ENCODE measurements around the gene N4BP2L1.

Gene N4BP2L1

GRCh38 chr13:32427852-32428580 lies at the start of gene N4BP2L1:
Gene N4BP2L1 (minus strand): TSS chr13:32428130. CDS start chr13:32428082, 48 bp downstream.
- peak; percentile 79 for DNase-seq

- no peak for DNase-seq
Measured at GRCh38 chr13:32476892-32477291, 49.0 kb upstream of the N4BP2L1 start.

- DNase-seq = no peak
Measured at GRCh38 chr13:32476021-32476731, 48.2 kb upstream of the N4BP2L1 start.

- no peak for DNase-seq
Measured at GRCh38 chr13:32474999-32475792, 47.3 kb upstream of the N4BP2L1 start.

GRCh38 chr13:32473650-32474049 lies 45.7 kb upstream of the N4BP2L1 start:
- DNase-seq = no peak

GRCh38 chr13:32472194-32472621 lies 44.3 kb upstream of the N4BP2L1 start:
- no peak for DNase-seq

- peak; percentile 26 for DNase-seq
Measured at GRCh38 chr13:32471187-32471922, 43.4 kb upstream of the N4BP2L1 start.

- no peak for DNase-seq
Measured at GRCh38 chr13:32468502-32469142, 40.7 kb upstream of the N4BP2L1 start.

- no peak for DNase-seq
Measured at GRCh38 chr13:32456591-32456990, 28.7 kb upstream of the N4BP2L1 start.

- no peak for DNase-seq
Measured at GRCh38 chr13:32455594-32455903, 27.6 kb upstream of the N4BP2L1 start.

- DNase-seq = no peak
Measured at GRCh38 chr13:32454886-32455593, 27.1 kb upstream of the N4BP2L1 start.

- no peak for DNase-seq
Measured at GRCh38 chr13:32453981-32454380, 26.1 kb upstream of the N4BP2L1 start.

- no peak for DNase-seq
Measured at GRCh38 chr13:32448972-32449371, 21.0 kb upstream of the N4BP2L1 start.

- no peak for DNase-seq
Measured at GRCh38 chr13:32447894-32448623, 20.1 kb upstream of the N4BP2L1 start.

GRCh38 chr13:32446773-32447465 lies 19.0 kb upstream of the N4BP2L1 start:
- DNase-seq = no peak

- DNase-seq = no peak
Measured at GRCh38 chr13:32446220-32446619, 18.3 kb upstream of the N4BP2L1 start.

GRCh38 chr13:32445461-32445860 lies 17.5 kb upstream of the N4BP2L1 start:
- DNase-seq = no peak

- DNase-seq = no peak
Measured at GRCh38 chr13:32443111-32443510, 15.2 kb upstream of the N4BP2L1 start.

GRCh38 chr13:32438871-32439270 lies 10.9 kb upstream of the N4BP2L1 start:
- DNase-seq = no peak

GRCh38 chr13:32432856-32433255 lies 4.9 kb upstream of the N4BP2L1 start:
- no peak for DNase-seq

All from midbrain (tissue), 1 donor.